GM12878 (cell line): ENCODE results near the gene TCF23. TPM values are rescaled to one million over a fixed set of nuclear protein-coding genes. Genes with fewer than 3 reads are reported as not detected.

Source experiments
- ATAC-seq: fragments of 200-7000 bp; cut with Tn5 transposase; 3 replicates; pipeline ENCODE4 v1.9.1; 2020; ENCODE audit warnings: mild to moderate bottlenecking, moderate library complexity
- BruUV-seq: library from RNA; stranded (reverse); fragments of 400-500 nt; replicated peaks from 2 replicates; lab custom pipeline; 2021; lab: Mats Ljungman, UMichigan
- CTCF ChIA-PET: fragments of 300-600 bp; sonication (Branson Sonifier 250); formaldehyde crosslinking; extraction: SDS; loops from one replicate; lab custom pipeline; 2021; ENCODE audit warnings: inconsistent platforms; lab: Yijun Ruan, JAX
- POLR2A ChIA-PET: fragments of 350-600 bp; formaldehyde crosslinking; extraction: SDS; loops from one replicate; lab custom pipeline; 2021; ENCODE audit warnings: inconsistent platforms; lab: Charles Lee
- RAD21 ChIA-PET: fragments of 300-600 bp; sonication (Branson Sonifier 250); formaldehyde crosslinking; loops from one replicate; lab custom pipeline; 2023; ENCODE audit warnings: antibody characterized with exemption; ENCODE audit not compliant: unreplicated experiment; lab: Charles Lee
- SMC1A ChIA-PET: fragments of 300-600 bp; sonication (Branson Sonifier 250); formaldehyde crosslinking; loops from one replicate; lab custom pipeline; 2023; ENCODE audit not compliant: unreplicated experiment, uncharacterized antibody; lab: Charles Lee
- DNase-seq: peaks from one replicate; pipeline ENCODE4 v3.0.0-alpha.2; 2011; ENCODE audit warnings: low read depth, low spot score
- FAIRE-seq: peaks from 3 replicates; lab custom pipeline; 2011; peaks lifted over from hg19 to GRCh38; lab: Jason Lieb, UNC
- H2AFZ ChIP-seq: 2 replicates; pipeline ENCODE4 v1.6.0; 2011; ENCODE audit warnings: low read depth, low read length, control low read depth; ENCODE audit not compliant: control insufficient read depth
- H3K27ac ChIP-seq: 2 replicates; pipeline ENCODE4 v1.5.1; 2011; ENCODE audit warnings: control low read depth; ENCODE audit not compliant: control insufficient read depth, insufficient read depth
- H3K27me3 ChIP-seq, 2 experiments: replicated peaks in 1 of 2; 2 replicates each; pipeline versions ENCODE4 v1.6.0 to v1.6.1; 2011; ENCODE audit warnings: low read length in 1 of 2; ENCODE audit not compliant: control insufficient read depth in 2 of 2, insufficient read depth in 2 of 2
- H3K36me3 ChIP-seq, 2 experiments: 2 replicates each; pipeline ENCODE4 v1.5.1; 2011; ENCODE audit warnings: low read length in 1 of 2; ENCODE audit not compliant: control insufficient read depth in 2 of 2, insufficient read depth in 2 of 2
- H3K4me1 ChIP-seq: 2 replicates; pipeline ENCODE4 v1.6.1; 2011; ENCODE audit warnings: mild to moderate bottlenecking, low read length, moderate library complexity, mixed read lengths; ENCODE audit not compliant: control insufficient read depth, insufficient read depth
- H3K4me2 ChIP-seq: 2 replicates; pipeline ENCODE4 v1.6.0; 2011; ENCODE audit warnings: control low read depth; ENCODE audit not compliant: control insufficient read depth, insufficient read depth
- H3K4me3 ChIP-seq: fragments of 200-600 bp; sonication (generic); 2 replicates; pipeline ENCODE4 v1.5.1; 2016
- H3K79me2 ChIP-seq: 2 replicates; pipeline ENCODE4 v1.6.0; 2011; ENCODE audit warnings: low read length; ENCODE audit not compliant: control insufficient read depth, insufficient read depth
- H3K9ac ChIP-seq: 2 replicates; pipeline ENCODE4 v1.8.0; 2011; ENCODE audit warnings: low read length, control low read depth, mixed read lengths; ENCODE audit not compliant: control insufficient read depth, insufficient read depth
- H3K9me3 ChIP-seq: replicated peaks from 3 replicates; pipeline ENCODE4 v1.5.1; 2011; ENCODE audit warnings: mild to moderate bottlenecking, low read length; ENCODE audit not compliant: control insufficient read depth, insufficient read depth
- H4K20me1 ChIP-seq: 2 replicates; pipeline ENCODE4 v1.6.0; 2011; ENCODE audit not compliant: control insufficient read depth, insufficient read depth
- ATF7 ChIP-seq: fragments of 450-650 bp; IDR thresholded peaks from 2 replicates; pipeline ENCODE4 v1.6.1; 2016; ENCODE audit warnings: low read depth, mild to moderate bottlenecking
- CTCF ChIP-seq, 3 experiments: IDR thresholded peaks in 2 of 3; conservative IDR thresholded peaks in 1 of 3; 2 replicates each; pipeline ENCODE4 v1.5.1; 2011; ENCODE audit warnings: low read depth in 3 of 3, low read length in 3 of 3, mild to moderate bottlenecking in 3 of 3, control low read depth in 2 of 3, moderate library complexity in 2 of 3, inconsistent platforms in 1 of 3, mixed read lengths in 1 of 3; ENCODE audit not compliant: control insufficient read depth in 2 of 3, insufficient read depth in 1 of 3; ENCODE audit errors: extremely low read depth in 1 of 3
- POLR2A ChIP-seq: IDR thresholded peaks from 2 replicates; pipeline ENCODE4 v1.6.1; 2011; ENCODE audit warnings: low read depth, mild to moderate bottlenecking, low read length
- SMARCA5 ChIP-seq: fragments of 450-650 bp; IDR thresholded peaks from 2 replicates; pipeline ENCODE4 v1.6.1; 2017; ENCODE audit warnings: mild to moderate bottlenecking
- WGBS: methylation state at CpG from one replicate; pipeline ENCODE4 v1.1.6; 2016; ENCODE audit warnings: low lambda C conversion rate; ENCODE audit not compliant: insufficient replicate concordance, insufficient coverage; ENCODE audit errors: missing lambda C conversion rate; 5-methylcytosine and 5-hydroxymethylcytosine counted together
- in situ Hi-C: fragments of 300-500 bp; cut with MboI; formaldehyde crosslinking; loops from 9 replicates; pipeline ENCODE4 v1.14.3; 2018; ENCODE audit warnings: mixed read lengths
- intact Hi-C: fragments of 100-400 bp; cut with micrococcal nuclease; formaldehyde crosslinking; loops from one replicate; pipeline ENCODE4 v1.14.2; 2022; ENCODE audit not compliant: unreplicated experiment
- polyA plus RNA-seq, 11 experiments: library from polyadenylated mRNA; depleted of rRNA in 4 of 11; unstranded in 6 of 11; stranded (reverse) in 5 of 11; fragments of >200 nt; fragmentation: Nextera tagmentation in 4 of 11; fragmentation: Illumina TruSeq in 1 of 11; extraction: Ambion mirVana in 4 of 11; extraction: Trizol in 1 of 11; gene quantifications; 1 replicate in 1 of 11; 2 replicates in 10 of 11; pipeline versions ENCODE4 v1.2.1 to v1.2.3, GENCODE V29; 2011 to 2016; ENCODE audit warnings: inconsistent platforms in 2 of 11, missing spikeins in 2 of 11, low read depth in 1 of 11
- total RNA-seq, 4 experiments: library from RNA; depleted of rRNA in 3 of 4; stranded (reverse); fragments of >200 nt in 3 of 4; fragmentation: Illumina TruSeq in 1 of 4; extraction: Trizol in 1 of 4; gene quantifications; 2 replicates each; pipeline versions ENCODE4 v1.2.1 to v1.2.3, GENCODE V29; 2013 to 2021

TCF23 gene
- total and polyA plus RNA-seq, 10 of the 15 experiments (the other 5 are each of a cell fraction or from before 2014, with no cell fraction given): not detected

- ChIA-PET CTCF (interaction anchor here (0.7 to 2.4 kb wide), 22 partner anchors 9 to 172 kb away, joined by 3 to 19 read pairs (median 4); partner anchors contain the start of gene AGBL5), POLR2A (interaction anchor here (0.8 to 2.2 kb wide), 6 partner anchors 9 to 789 kb away, joined by 3 to 7 read pairs (median 5); partner anchors contain the start of genes ABHD1, ATRAID, MPV17 and SLC5A6), RAD21 (interaction anchor here (0.8 to 2.1 kb wide), 9 partner anchors 32 to 172 kb away, joined by 3 to 13 read pairs (median 3); no protein-coding TSS in a partner anchor), SMC1A (interaction anchor here (0.7 to 1.7 kb wide), 11 partner anchors 10 to 171 kb away, joined by 3 to 7 read pairs (median 4); partner anchors contain the start of genes ABHD1 and AGBL5)
- Histone ChIP-seq H3K4me1 (peaks cover 8% of the 10 kb centered on the region), H3K79me2 (peaks cover 19% of the 10 kb centered on the region), H3K9ac (peak overlapping the region; percentile 94), H3K4me3 (peak overlapping the region; percentile 97), H2AFZ (peak overlapping the region; percentile 93), H3K36me3 (peaks cover 10 to 17% of the 10 kb centered on the region in 2 experiments), H3K27me3 (no peaks in the 10 kb centered on the region), H4K20me1 (no peaks in the 10 kb centered on the region), H3K27ac (peak overlapping the region; percentile 90; the same call in 1 of the 2 replicates), H3K4me2 (peak overlapping the region; percentile 86), H3K9me3 (no peaks in the 10 kb centered on the region)
- BruUV-seq: TSS peak; percentile 76
- WGBS: 42% methylated on average over 14 of the region's 14 CpGs
- DNase-seq: no peak
- intact Hi-C loops (loop anchor here (5.0 kb wide), 1 partner anchor 49 kb away; no protein-coding TSS in a partner anchor), in situ Hi-C loops (no loop called here)
- TF ChIP-seq ATF7 (no peak), CTCF (IDR thresholded peaks at IDR 0.05 in 2 of 3, conservative IDR thresholded peaks at IDR 0.05 in 1 of 3; ENCODE audit: control insufficient read depth in 2 of 3, extremely low read depth in 1 of 3, insufficient read depth in 1 of 3, low read depth in 3 of 3, low read length in 3 of 3) (peak in 1 of 3 experiments; percentile 11; a peak in 1 of 6 replicates), SMARCA5 (no peak), POLR2A (0 out of 2 replicates have a peak, but pooled peaks have one; percentile 33)
- ATAC-seq: peak; percentile 29
- FAIRE-seq: no peak
Observed at GRCh38 chr2:27133195-27133875, 15.5 kb upstream of the TCF23 start.
